ENCODE data around the gene RARB.

DNA sequence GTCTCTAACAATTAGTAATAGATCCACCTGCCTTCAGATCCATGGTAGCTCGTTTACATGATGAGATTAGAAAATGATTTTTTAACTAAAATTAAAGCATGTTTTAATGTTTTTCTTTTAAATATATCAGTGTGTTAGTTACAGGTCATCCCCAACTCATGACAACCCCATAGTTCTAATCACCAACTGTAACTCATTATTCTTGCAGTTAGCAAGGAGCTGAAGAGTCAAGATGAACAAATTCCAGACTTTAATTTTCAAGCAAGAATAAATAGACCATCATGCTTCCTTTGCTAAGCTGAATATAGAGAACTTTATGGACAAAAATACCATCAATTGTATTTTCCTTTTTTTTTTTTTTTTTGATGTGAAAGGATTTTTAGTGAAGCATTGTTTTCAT lies 135.5 kb downstream of the RARB start:
- TF ChIP-seq, protein P1, sequence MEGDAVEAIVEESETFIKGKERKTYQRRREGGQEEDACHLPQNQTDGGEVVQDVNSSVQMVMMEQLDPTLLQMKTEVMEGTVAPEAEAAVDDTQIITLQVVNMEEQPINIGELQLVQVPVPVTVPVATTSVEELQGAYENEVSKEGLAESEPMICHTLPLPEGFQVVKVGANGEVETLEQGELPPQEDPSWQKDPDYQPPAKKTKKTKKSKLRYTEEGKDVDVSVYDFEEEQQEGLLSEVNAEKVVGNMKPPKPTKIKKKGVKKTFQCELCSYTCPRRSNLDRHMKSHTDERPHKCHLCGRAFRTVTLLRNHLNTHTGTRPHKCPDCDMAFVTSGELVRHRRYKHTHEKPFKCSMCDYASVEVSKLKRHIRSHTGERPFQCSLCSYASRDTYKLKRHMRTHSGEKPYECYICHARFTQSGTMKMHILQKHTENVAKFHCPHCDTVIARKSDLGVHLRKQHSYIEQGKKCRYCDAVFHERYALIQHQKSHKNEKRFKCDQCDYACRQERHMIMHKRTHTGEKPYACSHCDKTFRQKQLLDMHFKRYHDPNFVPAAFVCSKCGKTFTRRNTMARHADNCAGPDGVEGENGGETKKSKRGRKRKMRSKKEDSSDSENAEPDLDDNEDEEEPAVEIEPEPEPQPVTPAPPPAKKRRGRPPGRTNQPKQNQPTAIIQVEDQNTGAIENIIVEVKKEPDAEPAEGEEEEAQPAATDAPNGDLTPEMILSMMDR (optimal IDR thresholded peaks at IDR 0.05 in 1 of 3, IDR thresholded peaks at IDR 0.05 in 1 of 3, conservative IDR thresholded peaks at IDR 0.05 in 1 of 3; ENCODE audit: extremely low read depth in 1 of 3, insufficient read depth in 2 of 3, low read length in 3 of 3) = no peak
- no peak for TF ChIP-seq EZH2 (IDR thresholded peaks at IDR 0.05; ENCODE audit: low read length)
